22Rv1 (cell line): Measurements from ENCODE around the gene SLC16A14.

ENCODE experiments used
- ZFX ChIP-seq: fragments of 450-650 bp; IDR thresholded peaks from 2 replicates; pipeline ENCODE4 v1.6.1; 2017; ENCODE audit warnings: antibody characterized with exemption, borderline replicate concordance
- TF ChIP-seq, protein P1 (sequence below): fragments of 450-650 bp; IDR thresholded peaks from 2 replicates; pipeline ENCODE4 v1.5.1; 2017; ENCODE audit warnings: mild to moderate bottlenecking

DNA sequence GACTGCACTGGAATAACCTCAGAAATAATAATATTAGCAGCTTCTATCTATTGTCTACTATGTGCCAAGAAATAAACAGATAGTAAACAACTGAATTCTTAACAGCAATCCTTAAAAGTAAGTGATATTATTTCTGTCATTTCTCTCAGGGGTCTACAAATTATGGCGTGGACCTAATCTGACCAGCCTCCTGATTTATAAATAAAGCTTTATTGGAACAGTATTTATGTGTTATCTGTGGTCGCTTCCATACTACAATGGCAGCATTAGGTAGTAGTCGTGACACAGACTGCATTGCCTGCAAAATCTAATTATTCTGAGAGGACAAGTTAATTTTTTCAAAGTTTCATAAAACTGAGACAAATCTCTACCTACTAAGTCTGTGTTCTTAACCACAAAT lies 49.0 kb downstream of the SLC16A14 start:
- no peak for TF ChIP-seq ZFX
- TF ChIP-seq, protein P1, sequence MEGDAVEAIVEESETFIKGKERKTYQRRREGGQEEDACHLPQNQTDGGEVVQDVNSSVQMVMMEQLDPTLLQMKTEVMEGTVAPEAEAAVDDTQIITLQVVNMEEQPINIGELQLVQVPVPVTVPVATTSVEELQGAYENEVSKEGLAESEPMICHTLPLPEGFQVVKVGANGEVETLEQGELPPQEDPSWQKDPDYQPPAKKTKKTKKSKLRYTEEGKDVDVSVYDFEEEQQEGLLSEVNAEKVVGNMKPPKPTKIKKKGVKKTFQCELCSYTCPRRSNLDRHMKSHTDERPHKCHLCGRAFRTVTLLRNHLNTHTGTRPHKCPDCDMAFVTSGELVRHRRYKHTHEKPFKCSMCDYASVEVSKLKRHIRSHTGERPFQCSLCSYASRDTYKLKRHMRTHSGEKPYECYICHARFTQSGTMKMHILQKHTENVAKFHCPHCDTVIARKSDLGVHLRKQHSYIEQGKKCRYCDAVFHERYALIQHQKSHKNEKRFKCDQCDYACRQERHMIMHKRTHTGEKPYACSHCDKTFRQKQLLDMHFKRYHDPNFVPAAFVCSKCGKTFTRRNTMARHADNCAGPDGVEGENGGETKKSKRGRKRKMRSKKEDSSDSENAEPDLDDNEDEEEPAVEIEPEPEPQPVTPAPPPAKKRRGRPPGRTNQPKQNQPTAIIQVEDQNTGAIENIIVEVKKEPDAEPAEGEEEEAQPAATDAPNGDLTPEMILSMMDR, result no peak
